ENCODE data around the gene WDR46. TPM values are rescaled to one million over a fixed set of nuclear protein-coding genes. Genes with fewer than 3 reads are reported as not detected.

WDR46 gene
- total RNA-seq, 1 donor from 2014 or later, result 70.7 TPM

- intact Hi-C loops (cut with micrococcal nuclease), result no loop called here
These were observed 52.2 kb downstream of the WDR46 start for GRCh38 chr6:33236852-33237251.

- intact Hi-C loops (cut with micrococcal nuclease), result no loop called here
These were observed 52.7 kb downstream of the WDR46 start for GRCh38 chr6:33236328-33236727.

GRCh38 chr6:33235221-33235634, 53.8 kb downstream of the WDR46 start:
- intact Hi-C loops (cut with micrococcal nuclease), result no loop called here

Other genes with a start within 250 kb of the WDR46 start
- 201 and 213 TPM in 2 replicates for gene HLA-DPA1, start 215.6 kb downstream of the WDR46 start, total RNA-seq
- gene HLA-DPB1, start 213.2 kb downstream of the WDR46 start, total RNA-seq, result 93.9 and 99.1 TPM in 2 replicates
- gene COL11A2, start 96.8 kb downstream of the WDR46 start, total RNA-seq, result 0.42 and 0.61 TPM in 2 replicates
- gene RXRB, start 88.6 kb downstream of the WDR46 start, total RNA-seq, result 44.1 and 47.2 TPM in 2 replicates
- gene SLC39A7, start 88.4 kb downstream of the WDR46 start, total RNA-seq, result 60.7 and 62.1 TPM in 2 replicates
- gene HSD17B8, start 84.6 kb downstream of the WDR46 start, total RNA-seq, result 6.9 TPM in 2 replicates
- 44.0 and 46.0 TPM in 2 replicates for gene RING1, start 80.7 kb downstream of the WDR46 start, total RNA-seq
- gene VPS52, start 17.4 kb downstream of the WDR46 start, total RNA-seq, result 64.0 and 71.6 TPM in 2 replicates
- 1,946 and 1,985 TPM in 2 replicates for gene RPS18, start 17.2 kb downstream of the WDR46 start, total RNA-seq
- gene B3GALT4, start 12.1 kb downstream of the WDR46 start, total RNA-seq, result 17.1 and 19.7 TPM in 2 replicates
- 71.8 and 79.6 TPM in 2 replicates for gene PFDN6, start 362 bp upstream of the WDR46 start, total RNA-seq
- gene RGL2, start 9.7 kb upstream of the WDR46 start, total RNA-seq, result 45.7 and 46.5 TPM in 2 replicates
- 415 TPM in 2 replicates for gene TAPBP, start 24.8 kb upstream of the WDR46 start, total RNA-seq
- 12.4 and 13.3 TPM in 2 replicates for gene ZBTB22, start 28.5 kb upstream of the WDR46 start, total RNA-seq
- 76.7 and 80.6 TPM in 2 replicates for gene DAXX, start 33.7 kb upstream of the WDR46 start, total RNA-seq
- gene KIFC1, start 102.6 kb upstream of the WDR46 start, total RNA-seq, result 76.1 and 76.9 TPM in 2 replicates
- 37.1 and 38.5 TPM in 2 replicates for gene PHF1, start 121.8 kb upstream of the WDR46 start, total RNA-seq
- gene CUTA, start 128.9 kb upstream of the WDR46 start, total RNA-seq, result 134 and 135 TPM in 2 replicates
- gene SYNGAP1, start 130.8 kb upstream of the WDR46 start, total RNA-seq, result 31.8 and 32.4 TPM in 2 replicates
- gene ZBTB9, start 165.3 kb upstream of the WDR46 start, total RNA-seq, result 11.7 and 12.1 TPM in 2 replicates

All from T-helper 1 cell treated with Interleukin-12 subunit alpha and Interleukin-12 subunit beta and Interleukin-4 antibody, amounts not matched to agents 30 ng/mL and 1 ng/mL, for 36 hours (primary cell).